Measurements from ENCODE around the gene HIVEP3. TPM values are rescaled to one million over a fixed set of nuclear protein-coding genes. Genes with fewer than 3 reads are reported as not detected.

The HIVEP3 gene
- total RNA-seq, 1 donor from 2014 or later = 0.77 TPM

DNA sequence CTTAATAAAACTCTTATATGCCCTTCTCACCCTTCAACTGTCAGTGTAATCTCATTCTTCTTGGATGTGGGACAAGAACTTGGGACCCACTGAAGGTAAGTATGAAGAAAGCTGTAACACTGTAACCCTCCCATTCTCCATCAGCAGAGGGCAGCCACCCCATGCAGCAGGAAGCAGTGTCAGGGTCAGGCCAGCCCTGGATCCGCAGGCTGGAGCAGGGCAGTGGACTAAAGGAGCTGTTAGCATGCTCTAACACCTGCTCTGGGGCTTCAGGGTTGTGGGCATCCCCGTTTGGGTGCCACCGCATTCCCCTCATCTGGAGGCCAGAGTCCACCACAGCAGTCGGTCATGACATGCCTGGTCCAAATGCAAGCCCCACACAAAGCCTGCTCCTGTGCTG, 156.5 kb downstream of the HIVEP3 start:
- DNase-seq (ENCODE audit: low read depth in 2 of 2) = no peak

DNA sequence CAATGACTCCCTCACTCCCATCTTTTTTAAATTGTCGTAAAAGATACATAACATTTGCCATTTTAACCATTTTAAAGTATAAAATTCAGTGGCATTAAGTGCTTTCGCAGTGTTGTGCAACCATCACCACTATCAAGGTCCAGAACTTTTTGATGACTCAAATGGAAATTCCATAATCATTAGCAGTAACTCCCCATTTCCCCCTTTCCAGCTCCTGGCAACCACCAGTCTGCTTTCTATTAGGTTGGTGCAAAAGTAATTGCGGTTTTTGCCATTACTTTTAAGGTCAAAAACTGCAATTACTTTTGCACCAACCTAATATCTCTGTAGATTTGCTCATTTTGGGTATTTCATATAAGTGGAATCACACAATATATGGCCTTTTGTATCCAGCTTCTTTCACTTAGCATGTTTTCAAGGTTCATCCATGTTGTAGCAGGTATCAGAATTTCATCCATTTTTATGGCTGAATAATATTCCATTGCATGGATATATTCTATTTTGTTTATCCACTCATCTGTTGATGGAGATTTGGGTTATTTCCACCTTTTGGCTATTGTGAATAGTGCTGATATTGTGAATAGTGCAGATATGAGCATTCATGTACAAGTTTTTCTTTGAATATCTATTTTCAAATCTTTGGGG, 159.7 kb downstream of the HIVEP3 start:
- no peak for DNase-seq (ENCODE audit: low read depth in 2 of 2)

DNA sequence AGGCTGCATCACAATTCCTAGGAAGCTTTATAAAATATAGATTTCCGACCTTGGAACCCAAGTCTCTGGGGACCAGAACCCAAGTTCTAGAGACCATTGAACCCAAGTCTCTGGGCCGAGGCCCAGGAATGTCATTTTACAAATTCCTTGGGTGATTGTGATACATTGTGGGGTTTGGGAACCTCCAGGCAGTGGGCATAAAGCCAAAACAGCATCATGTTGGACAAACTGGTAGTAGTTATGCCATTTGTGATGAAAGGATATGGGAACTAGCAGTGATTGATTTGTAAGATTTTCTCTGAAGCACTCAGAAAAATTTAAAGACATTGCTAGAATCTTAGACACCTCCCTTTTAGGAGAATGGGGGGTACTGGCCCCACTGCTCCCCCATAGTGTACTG, 160.2 kb downstream of the HIVEP3 start:
- DNase-seq (ENCODE audit: low read depth in 2 of 2) = no peak

DNA sequence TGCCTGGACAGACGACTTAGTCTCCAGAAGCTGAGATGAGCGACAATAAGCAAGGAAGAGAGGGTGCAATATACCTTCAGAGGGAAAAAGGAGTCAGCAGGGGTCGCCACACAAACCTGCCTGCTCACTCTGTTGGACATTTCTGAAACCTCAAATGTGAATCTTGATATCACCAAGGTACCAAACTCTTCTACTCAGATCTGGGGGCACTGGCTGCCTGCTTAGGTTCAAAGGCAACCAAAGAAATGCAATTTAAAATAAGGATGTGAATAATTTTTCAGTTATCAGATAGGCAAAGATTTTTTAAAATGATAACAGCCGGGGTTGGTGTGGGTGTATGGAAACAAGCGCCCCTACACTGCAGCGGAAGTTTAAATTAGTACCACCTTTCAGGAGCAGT, 164.2 kb downstream of the HIVEP3 start:
- no peak for DNase-seq (ENCODE audit: low read depth in 2 of 2)

DNA sequence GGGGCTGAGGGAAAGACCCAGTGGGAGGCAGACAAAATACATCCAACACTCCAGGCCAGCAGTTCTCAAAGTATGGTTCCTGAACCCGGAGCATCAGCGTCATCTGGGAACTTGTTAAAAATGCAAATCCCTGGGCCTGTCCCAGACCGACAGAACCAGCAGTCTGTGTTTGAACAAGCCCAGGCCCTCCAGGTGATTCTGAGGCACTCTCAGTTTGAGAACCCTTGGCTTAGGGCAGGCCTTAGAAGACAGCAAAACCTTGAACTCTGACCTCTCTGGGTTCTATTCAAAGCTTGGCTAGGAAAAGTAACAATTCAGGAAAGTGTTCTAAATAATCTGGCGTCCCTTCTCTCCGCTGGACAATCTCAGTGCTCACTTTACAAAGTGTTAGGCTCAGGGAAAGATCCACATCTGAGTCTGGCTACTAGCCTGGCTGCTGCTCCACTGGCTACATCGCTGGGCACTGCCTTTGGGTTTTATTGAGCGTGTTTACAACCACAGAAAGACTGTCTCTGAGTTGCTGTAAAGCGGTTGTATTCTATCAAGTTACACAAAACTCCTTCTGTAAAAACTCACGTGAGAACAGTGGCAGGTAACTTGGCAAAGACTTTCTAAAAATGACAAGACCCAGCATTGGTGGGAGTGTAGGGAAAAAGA, 166.1 kb downstream of the HIVEP3 start:
- no peak for DNase-seq (ENCODE audit: low read depth in 2 of 2)

DNA sequence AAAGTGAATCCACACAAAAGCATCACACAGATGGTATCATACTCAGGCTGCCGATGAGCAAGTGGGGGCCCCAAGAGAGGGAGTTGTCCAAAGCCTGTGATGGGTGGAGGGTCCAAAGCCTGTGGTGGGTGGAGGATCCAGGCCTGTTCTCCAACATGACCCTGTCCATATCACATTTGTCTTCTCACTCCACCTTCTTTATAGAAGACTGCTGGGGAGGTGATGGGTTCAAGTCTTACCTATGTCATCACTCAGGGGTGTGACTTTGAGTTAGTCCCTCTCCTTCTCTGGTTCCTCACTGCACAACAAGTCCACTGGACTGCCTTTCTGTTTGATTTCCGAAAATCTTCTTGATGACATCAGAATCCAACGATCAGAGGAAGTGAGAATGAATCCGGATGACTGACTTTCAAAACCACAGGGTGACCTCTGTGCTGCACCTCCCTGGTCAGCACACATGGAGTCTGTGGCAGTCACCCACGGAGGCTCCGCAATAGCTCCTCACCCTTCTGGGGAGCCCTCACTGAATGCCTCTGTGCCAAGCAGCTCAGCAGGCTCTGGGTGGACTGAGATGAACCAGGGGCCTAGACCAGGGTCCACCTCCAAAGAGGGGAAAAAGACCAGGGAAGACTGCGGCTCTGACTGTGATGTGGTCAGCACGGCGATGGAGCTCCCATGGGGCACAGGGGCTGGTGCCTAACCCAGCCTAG, 166.8 kb downstream of the HIVEP3 start:
- peak in 1 of 2 donors; percentile 60 for DNase-seq (ENCODE audit: low read depth in 2 of 2)

DNA sequence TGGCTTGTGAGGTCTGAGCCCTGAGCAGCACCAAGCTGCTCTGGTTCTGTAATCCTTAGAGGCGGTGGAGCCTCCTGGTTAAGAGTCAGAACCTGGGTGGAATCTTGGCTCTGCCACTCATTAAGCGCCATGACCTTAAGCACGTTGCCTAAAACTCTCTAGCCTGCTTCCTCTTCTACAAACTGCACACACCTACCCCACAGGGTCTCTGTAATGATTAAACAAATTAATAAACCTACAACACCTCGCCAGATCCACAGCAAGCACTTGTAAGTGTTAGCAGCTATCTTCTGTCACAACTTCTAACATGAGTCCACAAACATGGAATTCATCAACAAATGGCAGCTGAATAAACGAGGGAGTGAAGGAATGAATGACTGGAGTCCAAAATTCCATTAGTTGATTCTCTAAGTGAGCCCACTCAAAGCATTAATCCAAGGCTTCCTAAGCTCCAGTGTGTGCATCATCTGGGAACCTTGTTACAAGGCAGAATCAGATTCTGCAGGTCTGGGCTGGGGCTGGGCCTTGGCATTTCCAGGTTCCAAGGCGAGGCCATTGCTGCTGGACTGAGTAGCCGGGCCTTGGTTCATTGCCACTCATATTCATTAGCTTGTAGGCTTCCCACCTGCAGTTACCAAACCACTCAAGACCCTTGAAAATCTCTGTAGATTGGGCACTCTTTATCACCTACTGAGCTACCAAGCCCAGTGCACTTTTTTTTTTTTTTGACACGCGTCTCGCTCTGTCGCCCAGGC, 168.6 kb downstream of the HIVEP3 start:
- DNase-seq (ENCODE audit: low read depth in 2 of 2) = no peak

DNA sequence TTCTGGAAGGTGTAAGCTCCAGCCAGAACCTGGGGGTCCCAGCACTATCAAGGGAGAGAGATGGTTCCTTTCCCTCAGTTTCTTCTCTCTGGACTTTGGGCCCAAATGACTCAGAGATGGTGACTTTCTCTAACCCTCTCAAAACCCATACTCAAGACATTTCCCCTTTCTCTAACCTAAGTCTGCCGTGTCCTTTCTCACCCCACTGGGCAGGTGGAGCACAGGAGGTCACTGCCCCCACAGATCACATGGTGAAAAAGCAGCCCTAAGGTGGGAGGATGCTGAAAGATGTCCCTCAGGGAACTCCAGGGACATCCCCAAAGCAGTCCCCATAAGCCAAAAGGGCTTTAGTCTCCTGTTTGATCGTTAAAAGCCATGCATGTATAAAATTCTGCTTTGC, 173.7 kb downstream of the HIVEP3 start:
- DNase-seq (ENCODE audit: low read depth in 2 of 2) = no peak

DNA sequence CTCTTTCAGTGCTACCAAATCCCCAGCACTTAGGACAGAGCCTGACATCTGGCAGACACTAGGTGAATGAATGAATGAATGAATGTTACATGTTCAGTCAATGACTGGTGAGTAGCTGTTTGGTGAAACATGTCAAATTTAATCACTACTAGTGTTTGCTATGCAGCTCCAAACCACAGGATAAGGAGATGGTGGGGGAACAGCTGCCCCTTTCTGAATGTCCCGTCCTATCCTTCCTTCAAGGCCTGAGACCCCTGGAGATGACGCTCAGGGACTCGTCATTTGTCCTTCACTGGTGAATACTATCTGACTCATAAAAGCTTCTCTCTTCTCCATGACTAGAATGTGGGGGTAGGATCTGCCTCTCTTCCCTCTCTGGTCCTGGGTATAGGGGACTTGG, 175.4 kb downstream of the HIVEP3 start:
- DNase-seq (ENCODE audit: low read depth in 2 of 2) = no peak

DNA sequence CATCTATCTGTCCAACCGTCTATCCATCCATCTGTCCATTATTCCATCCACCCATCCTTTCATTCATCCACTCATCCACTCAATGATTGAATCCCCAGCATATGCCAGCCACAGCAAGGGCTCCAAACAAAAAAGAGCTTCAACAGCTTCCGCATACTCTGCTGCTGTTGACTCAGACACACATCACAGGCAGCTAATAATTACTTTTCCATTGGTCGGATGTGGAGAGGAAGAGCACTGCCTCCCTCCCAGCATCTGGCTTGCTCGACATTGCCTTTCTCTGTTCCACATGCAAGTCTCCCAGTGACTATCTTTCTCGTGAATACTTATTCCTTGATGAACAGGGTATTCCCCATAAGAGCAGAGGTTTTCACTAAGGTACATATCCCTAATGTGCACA, 176.5 kb downstream of the HIVEP3 start:
- DNase-seq (ENCODE audit: low read depth in 2 of 2) = peak; percentile 15 to 58

DNA sequence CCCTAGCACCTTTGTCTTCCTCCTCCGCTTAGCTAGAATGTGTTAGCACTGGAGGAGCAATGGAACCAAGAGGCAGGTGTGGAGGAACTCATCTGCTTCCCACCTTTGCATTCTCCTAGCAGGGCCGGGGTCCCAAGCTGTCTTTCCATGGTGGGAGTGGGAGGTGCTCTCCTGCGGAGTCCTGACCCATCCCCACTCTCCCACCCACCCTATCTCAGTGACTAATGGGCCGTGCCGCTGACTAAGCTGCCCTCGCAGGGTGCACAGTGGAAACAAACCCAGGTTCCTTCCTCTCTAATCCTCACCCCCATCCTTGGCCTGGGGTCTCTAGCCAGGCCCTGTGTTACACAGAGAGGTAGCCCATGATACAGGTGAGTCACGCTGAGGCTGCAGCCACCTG, 177.5 kb downstream of the HIVEP3 start:
- DNase-seq (ENCODE audit: low read depth in 2 of 2) = no peak

DNA sequence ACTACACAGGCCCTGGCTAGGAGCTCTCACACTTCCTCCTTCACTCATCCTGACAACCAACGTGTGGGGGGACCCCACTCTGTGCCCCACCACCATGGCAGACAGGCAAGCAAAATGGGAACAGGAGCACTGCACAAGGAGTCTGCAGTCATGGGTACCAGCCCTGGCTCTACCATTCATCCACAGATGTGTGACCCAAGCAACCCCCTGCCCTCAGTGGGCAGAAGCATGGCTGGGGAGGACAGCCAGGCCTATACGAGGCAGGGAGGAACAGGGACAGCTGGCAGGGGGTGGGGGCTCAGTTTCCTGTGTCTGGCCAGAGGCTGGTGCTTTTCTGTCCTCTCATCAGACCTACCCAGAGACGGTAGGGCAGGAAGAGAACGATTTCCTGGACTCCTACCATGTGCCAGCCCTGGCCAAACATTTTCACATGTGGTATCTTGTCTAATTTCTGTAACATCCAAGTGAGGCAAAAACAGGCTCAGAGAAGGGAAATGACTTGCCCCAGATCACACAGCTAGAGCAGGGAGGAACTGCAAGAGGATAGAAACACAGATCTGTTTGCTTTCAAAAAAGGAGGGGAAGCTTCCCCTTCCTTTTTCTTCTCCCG, 178.0 kb downstream of the HIVEP3 start:
- peak in 1 of 2 donors; percentile 38 for DNase-seq (ENCODE audit: low read depth in 2 of 2)

DNA sequence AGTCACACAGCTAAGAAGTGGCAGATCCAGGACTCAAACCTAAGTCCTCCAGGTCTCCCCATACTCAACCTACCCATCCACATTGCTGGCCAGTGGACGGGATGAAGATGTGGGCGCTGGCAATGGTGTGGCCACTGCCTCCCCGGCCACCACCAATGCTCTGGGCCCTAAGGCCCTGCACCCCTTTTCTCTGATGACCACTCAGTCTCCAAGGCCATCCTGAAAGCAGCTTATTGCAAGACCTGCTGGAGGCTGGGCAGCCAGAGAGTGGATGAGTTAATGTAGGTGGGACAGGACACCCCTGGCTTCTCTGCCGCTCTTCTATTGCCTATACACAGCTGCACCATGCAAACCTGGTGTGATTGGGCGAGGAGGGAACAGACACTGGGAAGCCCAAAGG, 178.7 kb downstream of the HIVEP3 start:
- DNase-seq (ENCODE audit: low read depth in 2 of 2) = no peak

DNA sequence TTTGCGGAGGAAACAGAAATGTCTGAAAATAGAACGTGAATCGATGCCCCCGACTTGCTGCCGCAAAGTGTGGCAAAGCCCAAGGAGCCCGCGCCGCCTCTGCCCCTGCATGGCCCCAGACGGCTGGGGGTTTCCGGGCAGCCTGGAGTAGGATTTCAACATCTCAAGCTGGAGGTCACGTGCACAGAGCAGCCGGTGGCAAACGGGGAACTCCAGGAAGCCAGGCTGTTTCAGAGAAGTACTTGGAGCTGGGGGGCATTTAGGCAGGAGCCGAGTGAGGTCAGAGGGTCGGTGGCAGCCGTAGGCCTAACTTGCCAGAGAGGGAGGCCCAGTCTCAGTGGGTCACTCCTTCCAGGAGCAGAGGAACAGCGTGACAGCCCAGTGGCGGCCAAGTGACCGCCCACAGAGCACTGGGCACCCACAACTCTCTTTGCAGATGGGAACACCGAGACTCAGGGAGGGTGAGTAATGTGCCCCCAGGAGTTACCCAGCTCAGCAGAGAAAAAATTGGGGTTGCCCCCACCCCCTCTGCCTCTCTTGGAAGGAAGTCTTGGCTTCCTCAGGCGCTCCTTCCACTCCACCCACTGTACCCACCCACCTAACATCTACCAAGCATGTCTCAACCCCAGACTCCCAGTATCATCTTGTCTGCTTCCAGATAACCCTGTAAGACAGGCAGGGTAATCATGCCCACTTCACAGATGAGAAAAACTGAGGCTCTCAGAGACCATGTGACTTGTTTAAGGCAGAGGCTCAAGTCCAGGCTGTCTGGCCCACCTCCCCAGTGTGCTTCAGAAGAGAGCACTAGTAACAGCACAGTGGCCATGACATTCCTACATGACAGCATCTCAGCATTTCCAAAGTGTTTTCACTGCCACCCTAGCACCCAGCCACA, 179.4 kb downstream of the HIVEP3 start:
- DNase-seq (ENCODE audit: low read depth in 2 of 2) = peak in 1 of 2 donors; percentile 52

DNA sequence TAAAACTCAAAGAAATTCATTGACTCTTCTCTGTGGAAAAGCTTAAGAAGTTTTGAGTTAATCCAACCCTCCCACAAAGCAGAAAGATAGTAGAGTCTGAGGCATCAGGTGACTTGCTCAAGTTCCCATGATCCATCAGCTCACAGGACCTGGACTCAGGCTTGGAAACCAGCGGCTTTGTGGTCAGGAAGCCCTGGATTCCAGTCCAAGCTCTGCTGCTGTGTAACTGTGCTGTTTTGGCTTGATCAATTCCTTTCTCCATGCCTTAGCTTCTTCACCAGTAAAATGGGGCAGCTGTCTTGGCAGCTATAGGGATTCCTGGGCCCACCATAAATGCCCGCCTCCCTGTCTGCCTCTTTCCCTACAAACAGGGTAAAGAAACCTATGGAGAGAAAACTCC, 180.2 kb downstream of the HIVEP3 start:
- DNase-seq (ENCODE audit: low read depth in 2 of 2) = no peak

DNA sequence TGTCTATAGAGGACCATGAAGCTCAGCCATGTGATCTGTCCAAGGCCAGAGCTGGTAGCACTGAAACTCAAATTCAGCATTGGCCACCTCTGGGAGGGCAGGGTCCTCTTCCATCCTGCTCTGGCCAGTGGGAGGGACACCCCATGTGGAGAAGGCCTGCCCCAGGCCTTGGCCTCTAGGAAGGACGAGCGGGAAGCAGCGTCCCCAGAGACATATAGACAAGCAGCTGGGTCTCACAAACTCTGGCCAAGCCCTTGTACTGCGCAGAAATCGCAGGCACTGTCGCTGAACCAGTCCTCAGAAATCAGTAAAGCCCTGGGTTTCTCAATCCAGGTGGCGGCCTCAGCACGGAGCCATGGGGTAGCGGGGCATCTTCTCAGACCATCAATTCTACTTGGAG, 180.7 kb downstream of the HIVEP3 start:
- no peak for DNase-seq (ENCODE audit: low read depth in 2 of 2)

DNA sequence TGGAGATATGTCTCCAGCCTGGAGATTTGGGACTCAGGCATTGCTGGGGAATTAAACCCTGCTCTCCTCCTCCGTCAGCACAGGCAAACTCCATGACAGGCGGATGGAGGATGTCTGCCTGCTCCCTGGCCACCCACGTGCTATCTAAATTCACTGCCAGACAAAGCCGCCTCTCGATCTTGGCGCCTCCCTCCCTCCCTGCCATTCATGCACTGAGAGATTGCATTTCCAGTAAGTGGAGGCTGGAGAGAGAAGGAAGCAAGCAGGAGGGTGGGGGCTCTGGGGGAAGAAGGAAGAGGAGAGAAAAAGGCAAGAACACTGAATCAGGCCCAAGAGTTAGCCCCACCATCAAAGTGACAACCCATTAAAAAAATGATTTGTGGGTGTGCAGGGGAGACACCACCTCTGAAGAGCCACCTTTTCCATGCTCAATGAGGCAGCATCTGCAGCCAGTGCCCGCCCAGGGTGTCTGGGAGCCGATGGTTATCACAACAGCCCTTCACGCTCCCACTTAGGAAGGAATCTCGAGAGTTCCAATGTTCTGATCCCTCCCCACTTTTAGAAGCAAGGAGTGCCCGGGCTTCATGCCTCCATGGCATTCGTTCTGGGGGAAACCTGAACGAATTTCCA, 183.0 kb downstream of the HIVEP3 start:
- no peak for DNase-seq (ENCODE audit: low read depth in 2 of 2)

DNA sequence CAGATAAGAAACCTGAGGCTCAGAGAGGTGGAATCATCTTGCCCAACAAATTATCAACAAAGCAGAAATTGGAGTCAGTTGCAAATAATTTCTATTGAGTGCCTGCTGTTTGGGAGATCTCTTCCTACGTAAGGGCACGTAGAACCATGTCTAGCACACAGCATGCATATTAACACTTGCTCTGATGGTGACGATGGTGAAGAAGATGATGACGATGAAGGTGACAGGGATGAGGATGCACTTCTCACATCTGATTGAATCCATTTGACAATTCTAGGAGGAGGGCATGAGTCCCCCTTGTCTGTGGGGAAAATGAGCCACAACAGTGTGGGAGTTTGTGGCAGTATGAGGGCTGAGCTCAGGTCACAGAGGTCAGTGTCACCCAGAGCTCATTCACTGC, 183.6 kb downstream of the HIVEP3 start:
- DNase-seq (ENCODE audit: low read depth in 2 of 2) = no peak

DNA sequence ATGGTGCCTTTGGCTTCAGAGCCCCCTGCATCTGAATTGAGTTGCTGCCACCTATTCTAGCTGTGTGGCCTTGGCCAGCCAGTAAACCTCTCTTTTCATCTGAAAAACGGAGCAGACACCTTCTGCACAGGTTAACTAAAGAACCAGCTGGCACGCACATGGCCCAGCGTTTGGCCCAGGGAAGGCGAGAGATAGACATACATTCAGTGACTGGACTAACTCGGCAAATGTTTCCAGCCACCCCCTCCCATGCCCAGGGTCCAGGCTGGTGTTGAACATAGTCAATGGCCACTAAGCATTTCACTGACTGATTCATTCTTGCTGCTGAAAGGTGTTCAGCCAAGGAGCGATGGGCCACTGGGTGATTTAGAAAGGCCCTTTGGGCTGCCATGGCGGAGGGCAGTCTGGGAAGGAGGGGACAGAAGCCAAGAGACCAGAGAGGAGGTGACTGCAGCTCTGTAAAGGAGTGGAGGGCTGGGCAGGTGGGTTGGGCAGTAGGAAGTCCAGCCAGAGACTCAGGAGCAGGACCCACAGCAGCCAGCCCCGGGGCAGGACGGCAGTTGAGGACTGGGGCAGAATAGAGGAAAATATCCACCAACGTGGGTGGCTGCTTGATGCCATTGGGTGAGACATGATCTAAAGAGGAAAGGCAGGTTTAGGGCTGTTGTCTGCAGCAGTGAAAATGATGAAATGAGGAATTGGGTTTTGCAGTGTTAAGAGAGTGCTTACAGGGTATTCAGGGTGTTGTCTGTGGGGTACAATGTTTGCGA, 184.3 kb downstream of the HIVEP3 start:
- DNase-seq (ENCODE audit: low read depth in 2 of 2) = no peak
